HG02852 (cell line): ENCODE data around the gene MAP2K5.

Source experiments
- ATAC-seq: cut with Tn5 transposase; IDR thresholded peaks from one replicate; pipeline ENCODE4 v1.9.1; 2021; ENCODE audit warnings: mild to moderate bottlenecking, moderate library complexity; ENCODE audit not compliant: unreplicated experiment

MAP2K5 gene

DNA sequence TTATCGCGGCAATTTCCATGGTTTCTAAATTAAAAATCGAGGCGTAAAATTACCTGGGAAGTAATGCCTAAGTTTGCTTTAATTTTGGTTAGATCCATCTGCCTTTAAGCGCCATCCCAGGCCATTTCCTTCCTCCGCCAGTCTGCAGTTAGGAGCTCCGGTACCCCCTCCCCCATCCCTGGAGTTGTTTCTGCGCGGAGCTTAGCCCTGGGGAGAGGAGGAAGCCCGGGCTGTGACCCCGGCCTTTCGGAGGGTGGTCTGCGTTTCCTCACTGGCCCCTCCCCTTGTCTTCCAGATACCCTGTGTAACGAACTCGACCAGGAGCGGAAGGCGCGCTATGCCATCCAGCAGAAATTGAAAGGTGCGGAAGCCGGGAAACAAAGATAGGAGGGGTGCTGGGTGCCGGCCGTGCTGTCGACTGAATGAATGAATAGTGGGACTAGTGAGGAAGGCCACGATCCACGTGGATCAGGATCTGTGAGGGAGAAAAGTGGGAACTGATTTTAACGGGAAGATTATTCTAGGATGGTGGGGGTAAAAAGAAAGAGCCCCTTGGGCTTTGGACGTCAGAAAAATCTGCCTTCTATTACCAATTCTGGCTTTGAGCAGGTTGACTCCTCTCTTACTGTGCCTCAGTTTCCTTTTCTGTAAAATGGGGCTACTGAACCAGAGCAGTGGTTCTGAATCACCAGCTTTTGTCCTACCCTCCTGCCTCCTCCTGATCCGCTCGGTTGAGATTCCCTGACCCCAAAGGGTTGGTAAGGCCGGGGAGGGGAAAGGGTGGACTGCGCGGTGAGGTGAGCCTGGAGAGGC is 290.6 kb downstream of the MAP2K5 start:
- ATAC-seq: no peak

DNA sequence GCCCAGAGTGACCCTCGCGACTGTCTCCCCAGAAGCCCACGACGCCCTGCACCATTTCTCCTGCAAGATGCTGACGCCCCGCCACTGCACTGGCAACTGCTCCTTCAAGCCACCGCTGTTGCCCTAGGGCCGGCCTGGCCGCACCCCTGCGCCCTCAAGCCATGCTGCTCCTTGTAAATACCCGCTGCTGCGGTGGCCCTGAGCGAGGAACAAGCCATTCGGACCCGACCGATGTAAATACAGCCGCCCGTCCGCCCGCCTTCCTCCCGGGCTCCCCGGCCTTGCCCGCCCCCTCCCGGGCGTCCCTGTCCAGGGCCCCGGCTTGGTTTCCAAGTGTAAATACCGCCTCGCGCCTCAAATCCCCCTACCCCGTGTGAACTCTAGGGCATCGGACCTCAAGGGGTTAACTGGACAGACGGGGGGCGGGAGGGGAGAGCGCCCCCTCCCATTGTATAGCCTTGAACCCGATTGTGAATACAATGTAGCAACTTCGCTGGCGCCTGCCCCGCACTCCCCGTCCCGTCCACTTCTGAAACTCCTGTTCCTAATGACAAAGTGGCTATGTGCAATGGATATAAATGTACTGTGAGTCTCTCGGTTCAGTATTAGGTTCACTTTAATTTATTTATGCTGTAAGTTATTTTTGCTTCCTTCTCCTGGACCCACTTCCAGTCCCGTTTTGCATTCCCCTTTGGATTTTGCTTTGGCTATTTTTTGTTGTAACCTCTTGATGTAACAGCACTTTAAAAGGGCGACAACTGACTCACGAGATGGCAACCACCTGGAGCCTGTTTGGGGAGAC is 291.4 kb downstream of the MAP2K5 start:
- no peak for ATAC-seq

DNA sequence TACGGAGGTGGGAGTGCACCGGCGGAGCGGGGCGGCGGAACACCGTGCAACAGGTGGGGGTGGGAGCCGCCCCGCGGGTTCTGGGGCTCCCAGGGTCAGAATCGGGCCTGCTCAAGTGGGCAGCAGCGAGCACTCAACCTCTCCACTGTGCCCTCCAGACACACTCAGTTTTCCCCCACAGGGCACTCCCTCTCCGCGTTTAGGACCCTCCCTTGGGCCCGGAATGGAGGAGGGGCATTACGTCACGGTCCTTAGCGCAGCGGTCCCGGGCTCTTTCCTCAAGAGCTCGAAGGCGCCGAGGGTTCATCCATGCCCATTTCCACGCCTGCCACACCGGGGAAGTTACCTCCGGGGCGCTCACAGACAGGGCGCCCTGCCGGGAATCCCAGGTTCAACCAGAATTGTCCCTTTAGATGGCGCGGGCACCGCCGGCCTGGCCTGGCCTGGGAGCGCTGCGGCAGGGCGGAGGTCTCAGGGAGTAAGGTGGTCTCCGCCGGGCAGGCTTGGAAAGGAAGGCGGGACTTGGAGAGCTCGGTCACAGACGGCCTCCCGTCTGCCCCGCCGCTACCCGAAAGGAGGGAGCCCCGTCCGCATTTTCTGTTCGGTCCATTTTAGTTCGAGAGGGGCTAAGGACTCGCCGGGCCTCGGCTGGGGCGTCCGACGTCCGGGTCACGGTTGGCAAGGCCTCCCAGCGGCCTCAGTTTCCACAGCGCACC is 292.2 kb downstream of the MAP2K5 start:
- no peak for ATAC-seq

DNA sequence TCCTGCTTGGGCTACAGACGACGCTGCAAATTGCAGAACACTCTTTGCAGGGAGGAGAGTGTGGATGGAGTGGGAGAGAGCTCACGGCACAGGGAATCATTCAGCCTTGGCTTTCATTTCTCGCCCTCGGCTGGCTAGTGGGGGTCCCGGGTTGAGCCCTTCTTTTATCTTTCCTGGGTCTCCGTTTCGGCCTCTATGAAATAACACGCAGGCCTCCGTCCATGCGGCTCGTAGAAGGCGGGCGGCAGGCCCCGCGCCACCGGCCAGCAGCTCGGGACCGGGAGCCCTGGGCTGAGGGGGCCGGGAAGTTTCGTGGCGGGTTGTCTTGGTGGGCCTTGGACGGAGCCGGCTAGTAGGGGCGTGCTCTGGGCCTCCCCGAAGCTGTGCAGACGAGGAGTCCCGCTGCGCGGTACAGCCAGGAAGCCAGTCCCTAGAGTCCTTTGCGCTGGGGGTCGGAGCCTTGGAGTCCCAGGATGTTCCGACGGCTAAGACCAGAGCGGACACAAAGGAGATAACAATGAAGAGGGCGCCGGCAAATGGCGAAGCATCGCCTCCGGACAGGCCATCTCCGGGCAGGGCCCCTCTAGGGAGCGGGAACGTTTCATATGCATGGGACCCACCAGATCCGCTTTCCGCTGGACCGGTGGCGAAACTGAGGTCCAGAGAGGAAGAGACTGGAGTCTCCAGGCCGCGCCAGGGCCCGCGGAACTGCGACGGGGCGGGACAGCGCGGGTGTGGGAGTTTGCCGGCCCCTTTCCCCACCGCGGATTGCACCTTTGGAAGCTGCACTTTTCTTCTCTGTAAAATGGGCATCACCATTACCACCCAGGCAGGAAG is 293.0 kb downstream of the MAP2K5 start:
- ATAC-seq: no peak

DNA sequence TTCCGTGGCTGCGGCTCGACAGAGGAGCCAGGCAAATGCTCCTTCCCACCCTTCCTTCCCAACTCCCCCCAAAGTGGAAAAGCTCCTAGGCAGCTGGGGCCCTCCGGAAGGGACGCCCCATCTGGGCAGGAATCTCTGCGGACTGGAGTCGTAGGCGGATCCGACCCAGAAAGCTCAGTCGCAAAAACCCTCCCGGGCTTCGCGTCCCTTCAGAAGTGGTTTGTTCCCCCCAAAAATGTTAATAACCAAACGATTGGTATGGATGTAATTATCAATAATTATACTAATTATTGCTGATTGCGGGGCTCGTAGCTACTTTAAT is 293.6 kb downstream of the MAP2K5 start:
- ATAC-seq: no peak

DNA sequence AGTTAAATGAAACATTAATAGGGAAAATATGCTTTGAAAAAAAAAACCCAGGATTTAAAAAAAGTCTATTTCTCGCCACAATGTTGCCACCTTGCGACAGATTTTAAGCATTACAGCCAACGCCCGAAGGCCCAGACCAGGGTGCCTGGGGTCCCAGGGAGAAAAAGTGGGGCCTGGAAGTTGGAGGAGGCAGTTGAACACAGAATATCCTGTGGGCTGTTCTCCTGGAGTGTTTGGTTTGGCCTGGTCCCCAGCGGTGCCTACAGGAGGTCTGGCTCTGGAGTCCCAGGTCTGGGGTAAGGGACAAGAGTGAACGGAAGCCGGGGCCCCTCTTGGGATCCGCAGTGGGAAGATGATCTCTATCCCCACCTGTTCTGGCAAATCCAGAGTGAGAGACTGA is 294.0 kb downstream of the MAP2K5 start:
- no peak for ATAC-seq

DNA sequence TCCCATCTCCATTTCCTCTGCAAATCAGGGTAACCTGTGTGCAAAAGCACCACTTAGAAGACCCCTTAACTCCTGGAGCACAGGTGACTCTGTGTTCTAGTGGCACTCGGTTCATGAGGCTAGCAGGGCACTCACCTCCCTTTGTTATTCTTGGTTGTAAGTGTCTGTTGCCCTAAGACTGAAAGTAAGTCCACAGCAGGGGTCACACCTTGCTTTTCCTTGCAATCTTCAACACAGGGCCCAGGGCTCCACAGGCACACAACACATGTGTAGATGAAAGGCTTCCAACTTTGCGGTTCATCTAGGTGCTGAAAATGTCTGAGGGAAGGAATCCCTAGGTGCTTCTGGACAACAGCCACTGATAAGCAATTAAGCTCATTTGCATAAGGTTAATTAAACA is 294.5 kb downstream of the MAP2K5 start:
- ATAC-seq: no peak

DNA sequence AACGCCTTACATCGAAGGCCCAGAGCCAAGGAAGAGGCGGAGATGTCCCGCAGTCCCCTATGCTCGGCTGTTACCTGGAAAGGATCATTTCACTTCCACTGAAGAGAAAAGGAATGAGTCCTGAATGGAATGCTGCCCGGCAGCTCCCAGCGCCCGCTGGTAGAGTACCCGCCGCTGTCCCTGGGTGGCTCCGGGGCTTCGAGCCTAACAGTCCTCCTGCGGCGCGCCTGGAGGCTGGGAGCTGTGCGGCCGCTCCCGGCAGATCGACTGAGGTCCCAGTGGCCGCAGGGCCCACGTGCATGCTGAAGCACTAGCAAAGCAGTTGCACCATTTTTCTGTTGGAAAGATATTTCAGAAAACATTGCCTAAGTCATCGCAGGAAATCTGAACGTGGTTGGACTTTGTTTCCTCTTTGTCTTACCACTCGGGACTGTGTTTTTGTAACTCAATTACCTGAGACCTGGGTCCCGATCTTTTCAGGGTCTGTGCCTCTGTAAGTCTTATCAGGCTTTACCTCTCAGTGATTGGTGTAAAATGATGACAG is 296.4 kb downstream of the MAP2K5 start:
- no peak for ATAC-seq

DNA sequence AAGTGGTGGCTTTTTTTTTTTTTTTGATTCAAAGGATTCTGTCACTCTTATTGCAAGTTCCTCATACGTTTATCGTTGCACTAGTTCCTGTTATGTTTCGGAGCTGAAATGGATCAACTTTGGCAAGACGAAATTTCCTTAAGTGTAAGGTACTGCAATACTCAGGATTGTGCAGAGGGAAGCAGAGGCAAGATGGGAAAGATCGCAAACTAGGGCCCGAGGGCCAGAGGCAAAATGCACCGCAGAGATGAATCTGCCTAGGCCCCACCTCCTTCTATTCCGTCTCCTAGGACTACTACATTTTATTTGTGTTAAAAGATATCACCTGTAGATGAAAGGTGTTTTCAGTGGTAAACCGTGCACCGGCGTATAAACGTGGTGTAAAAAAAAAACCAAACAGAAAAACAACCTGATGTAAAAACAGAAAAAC is 297.0 kb downstream of the MAP2K5 start:
- ATAC-seq: peak; percentile 4

DNA sequence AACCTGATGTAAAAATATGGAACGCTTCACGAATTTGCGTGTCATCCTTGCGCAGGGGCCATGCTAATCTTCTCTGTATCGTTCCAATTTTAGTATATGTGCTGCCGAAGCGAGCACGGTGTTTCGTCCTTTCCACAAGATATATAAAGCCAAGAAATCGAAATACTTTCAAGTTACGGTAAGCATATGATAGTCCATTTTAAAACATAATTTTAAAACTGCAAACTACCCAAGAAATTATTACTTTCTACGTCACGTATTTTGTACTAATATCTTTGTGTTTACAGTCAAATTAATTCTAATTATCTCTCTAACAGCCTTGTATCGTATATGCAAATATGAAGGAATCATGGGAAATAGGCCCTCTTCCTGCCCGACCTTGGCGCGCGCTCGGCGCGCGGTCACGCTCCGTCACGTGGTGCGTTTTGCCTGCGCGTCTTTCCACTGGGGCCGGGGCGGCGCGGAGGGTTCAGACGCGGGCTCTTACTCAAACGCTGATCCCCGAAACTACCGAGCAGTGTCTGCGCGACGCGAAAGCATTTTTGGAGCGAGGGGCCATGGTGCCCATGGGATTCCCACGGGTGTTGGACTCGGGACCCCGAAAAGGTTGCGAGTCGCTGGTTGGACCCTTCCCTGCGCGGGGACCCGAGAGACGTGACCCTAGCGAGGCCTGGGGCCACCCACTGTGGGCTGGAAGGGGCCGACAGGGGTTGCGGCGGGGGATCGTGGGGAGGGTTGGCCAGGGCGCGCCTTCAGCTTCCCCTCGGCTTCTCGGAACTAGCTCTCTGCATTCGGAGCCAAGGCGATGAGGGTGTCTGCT is 297.6 kb downstream of the MAP2K5 start, which contains the start of gene RNU6-1:
RNU6-1 (minus strand) TSS at position 117 of the 820 bp plus-strand sequence.
- peak; percentile 82 for ATAC-seq

DNA sequence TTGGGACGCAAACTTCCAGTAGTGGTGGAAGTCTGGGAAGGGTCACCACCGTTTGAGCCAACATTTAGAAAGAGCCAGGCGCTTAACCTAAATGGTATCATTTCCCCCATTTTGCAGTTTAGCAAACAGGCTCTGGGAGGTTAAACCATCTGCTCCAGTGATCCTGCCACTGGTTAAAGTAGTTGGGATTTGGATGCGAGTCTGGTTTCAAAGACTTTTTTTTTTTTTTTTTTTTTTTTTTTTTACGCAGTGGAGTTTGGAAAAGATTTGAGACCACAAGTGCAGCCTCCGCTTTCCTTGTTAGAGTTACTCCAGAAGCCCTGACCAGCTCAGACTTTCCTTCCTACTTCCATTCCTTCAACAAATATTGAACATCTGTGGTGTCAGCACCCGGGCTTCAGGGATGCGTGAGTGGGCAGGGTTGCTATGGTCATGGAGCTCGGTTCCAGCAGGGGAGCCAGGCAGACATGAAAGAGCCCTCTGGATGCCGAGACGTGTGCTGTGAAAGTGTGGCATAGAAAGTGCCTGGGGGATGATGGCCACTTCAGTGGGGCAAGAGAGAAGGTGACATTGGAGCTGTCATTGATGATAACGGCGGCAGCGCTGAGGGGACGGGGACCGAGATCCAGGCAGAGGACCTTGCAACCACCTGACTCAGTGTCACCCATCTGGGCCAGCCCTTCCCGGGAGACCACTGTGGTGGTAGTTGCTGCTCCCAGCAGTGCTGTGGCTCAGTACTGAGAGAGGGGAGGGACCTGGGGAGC is 298.4 kb downstream of the MAP2K5 start:
- no peak for ATAC-seq

DNA sequence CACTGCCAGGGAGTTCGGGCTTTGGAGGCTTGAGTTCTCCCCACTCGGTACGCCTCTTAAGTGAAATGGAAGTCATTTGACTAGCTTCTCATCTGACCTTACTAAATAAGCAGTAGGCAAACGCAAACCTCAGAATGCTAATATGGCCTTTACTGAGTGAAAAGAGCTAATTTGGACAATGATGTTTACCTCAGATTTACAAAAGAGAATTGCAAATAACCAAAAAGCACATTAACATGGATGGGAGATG is 298.9 kb downstream of the MAP2K5 start:
- ATAC-seq: no peak

DNA sequence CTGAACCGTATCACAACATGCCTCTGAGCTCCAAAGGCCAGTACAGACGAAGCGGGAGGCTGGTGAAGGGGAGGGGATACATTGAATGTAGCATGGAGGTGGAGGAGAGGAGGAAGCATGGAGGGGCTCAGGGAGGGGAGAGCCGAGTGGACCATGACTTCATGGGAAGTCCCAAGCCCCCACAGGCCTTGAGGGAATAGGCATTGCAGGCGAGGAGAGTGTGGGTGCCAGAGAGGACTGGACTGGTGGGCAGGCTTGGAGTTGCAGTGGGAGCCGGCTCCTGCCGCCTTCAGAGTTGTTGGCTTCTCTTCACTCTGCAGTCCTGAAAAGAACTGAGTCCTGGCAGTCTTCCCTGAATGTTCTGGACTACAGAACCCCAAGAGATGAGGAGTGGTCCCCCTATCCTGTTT is 300.6 kb downstream of the MAP2K5 start:
- no peak for ATAC-seq

DNA sequence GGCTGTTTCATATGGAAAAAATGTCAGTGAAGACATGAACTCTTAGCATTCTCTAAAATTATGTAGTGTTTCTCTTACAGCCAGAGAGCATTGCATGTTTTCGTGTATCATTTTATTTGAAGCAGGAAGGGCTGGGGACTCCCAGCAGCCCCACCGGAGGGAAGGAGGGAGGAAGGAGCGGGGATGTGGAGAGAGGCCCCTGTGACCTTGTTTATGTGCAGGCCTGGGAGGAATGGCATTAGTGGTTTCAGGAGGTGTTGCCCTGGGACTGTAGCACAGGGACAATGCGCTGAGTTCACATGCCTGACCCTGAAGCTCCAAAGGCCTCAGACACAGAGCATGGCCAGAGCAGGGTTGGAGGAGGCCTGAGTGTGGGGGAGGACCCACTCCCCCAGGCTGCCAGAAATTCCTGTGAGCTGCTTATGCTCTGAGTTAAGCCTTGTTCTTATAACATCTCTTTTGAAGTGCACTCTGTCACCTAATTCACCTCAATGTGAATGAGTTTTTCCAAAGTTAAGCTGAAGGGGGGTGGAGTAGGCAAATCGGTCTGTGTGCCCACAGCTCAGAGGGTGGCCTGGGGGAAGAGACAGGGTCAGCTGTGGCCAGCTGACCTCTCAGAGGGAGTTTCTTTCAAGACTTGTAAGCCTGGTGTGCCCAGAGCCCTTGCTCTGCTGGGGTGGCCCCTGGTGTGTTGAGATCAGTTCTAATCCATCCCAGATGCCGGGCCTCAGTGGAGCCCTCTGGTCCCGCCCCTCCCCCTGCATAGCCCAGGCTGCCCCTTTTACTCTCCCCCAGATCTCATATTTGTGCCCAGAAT is 301.3 kb downstream of the MAP2K5 start:
- no peak for ATAC-seq

DNA sequence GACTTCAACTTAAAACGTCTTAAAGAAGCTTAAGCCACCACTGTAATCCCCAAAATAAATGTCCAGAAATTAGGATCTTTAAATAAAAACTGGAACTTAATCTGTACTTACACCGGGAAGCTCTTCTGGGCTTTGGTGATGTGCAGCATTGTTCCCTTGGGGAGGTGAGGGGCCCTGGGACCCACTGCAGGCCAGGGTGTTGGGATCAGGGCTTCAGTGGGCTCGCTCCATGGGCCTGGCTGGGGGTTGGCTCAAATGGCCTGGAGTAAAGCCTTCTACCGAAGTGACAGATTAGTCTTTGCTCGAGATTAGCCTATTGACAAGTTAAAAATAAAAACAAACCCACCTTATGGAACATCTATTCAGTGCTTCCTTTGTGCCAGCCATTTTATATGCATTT is 303.5 kb downstream of the MAP2K5 start:
- ATAC-seq: no peak

DNA sequence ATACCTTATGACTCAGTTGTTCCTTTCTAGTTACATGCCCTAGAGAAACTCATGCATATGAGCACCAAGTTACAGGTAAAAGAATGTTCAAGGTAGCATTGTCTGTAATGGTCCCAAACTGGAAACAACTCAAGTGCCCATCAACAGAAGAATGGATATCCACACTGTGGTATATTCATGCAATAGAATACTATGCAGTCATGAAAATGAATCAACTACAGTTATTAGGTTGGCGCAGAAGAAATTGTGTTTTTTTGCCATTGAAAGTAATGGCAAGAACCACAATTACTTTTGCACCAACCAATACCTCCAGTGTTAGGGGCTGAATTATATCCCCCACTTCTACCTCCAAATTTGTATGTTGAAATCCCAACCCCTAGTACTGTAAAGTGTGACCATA is 307.0 kb downstream of the MAP2K5 start:
- no peak for ATAC-seq

DNA sequence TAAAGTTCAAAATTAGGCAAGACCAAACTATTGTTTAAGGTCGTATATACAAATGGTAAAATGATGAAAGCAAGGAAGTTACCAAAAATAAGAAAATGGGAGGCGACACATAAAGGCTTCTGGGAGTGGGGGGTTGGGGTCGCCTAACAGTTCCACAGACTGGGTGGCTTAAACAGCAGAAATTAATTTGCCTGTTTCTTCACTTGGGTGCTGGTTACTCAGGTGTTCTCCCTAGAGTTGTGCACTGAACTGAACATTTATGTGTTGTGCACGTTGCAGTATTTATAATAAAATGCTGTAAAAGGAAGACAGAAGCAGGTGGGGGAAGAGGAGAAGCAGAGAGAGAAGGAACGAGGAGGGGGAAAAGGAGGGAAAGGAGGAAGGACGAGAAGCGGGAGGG is 307.8 kb downstream of the MAP2K5 start:
- no peak for ATAC-seq

DNA sequence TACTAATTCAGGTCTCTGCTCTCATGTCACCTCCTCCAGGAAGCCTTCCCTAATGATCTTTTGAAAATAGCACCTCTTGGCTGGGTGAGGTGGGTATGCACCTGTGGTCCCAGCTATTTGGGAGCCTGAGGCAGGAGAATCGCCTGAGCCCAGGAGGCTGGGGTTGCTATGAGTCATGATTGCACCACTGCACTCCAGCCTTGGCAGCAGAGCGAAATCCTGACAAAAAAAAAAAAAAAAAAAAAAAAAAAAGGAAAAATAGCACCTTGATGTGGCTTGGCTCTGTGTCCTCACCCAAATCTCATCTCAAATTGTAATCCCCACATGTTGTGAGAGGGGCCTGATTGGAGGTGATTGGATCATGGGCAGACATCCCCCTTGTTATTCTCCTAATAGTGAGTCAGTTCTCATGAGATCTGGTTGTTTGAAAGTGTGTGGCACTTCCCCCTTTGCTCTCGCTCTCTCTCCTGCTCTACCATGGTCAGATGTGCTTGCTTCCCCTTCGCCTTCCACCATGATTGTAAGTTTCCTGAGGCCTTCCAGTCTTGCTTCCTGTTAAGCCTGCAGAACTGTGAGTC is 308.6 kb downstream of the MAP2K5 start:
- ATAC-seq: no peak
